SK-N-MC (cell line): ENCODE results near the gene KLF7.

Experiments used
- DNase-seq: peaks from one replicate; pipeline ENCODE4 v3.0.0-alpha.2; 2011; ENCODE audit warnings: low read depth, low spot score
- H3K27ac ChIP-seq: fragments of 200-600 bp; sonication (generic); 2 replicates; pipeline ENCODE4 v1.5.1; 2016; ENCODE audit warnings: mixed run types
- H3K36me3 ChIP-seq: fragments of 200-600 bp; sonication (generic); 2 replicates; pipeline ENCODE4 v1.6.1; 2017; ENCODE audit warnings: antibody characterized with exemption, low read length, mixed read lengths; ENCODE audit not compliant: insufficient read depth
- H3K4me3 ChIP-seq: fragments of 200-600 bp; sonication (generic); 2 replicates; pipeline ENCODE4 v1.5.1; 2016
- H3K9ac ChIP-seq: fragments of 200-600 bp; sonication (generic); 2 replicates; pipeline ENCODE4 v1.8.0; 2017; ENCODE audit warnings: mixed run types, mixed read lengths; ENCODE audit not compliant: insufficient read length
- H3K9me3 ChIP-seq: fragments of 200-600 bp; sonication (generic); 2 replicates; pipeline ENCODE4 v1.6.1; 2017; ENCODE audit warnings: low read depth, mild to moderate bottlenecking, antibody characterized with exemption, low read length, moderate library complexity, mixed read lengths
- EZH2 ChIP-seq: fragments of 200-600 bp; sonication (generic); IDR thresholded peaks from one replicate; pipeline ENCODE4 v1.6.1; 2017; ENCODE audit warnings: antibody characterized with exemption
- FOXP2 ChIP-seq: optimal IDR thresholded peaks from 2 replicates; pipeline ENCODE3; 2011; ENCODE audit warnings: mild to moderate bottlenecking, moderate library complexity; ENCODE audit not compliant: insufficient read depth; ENCODE audit errors: extremely low read length, control extremely low read depth
- POLR2AphosphoS5 ChIP-seq: IDR thresholded peaks from 2 replicates; pipeline ENCODE4 v1.6.1; 2012; ENCODE audit warnings: mild to moderate bottlenecking, low read depth, low read length, borderline replicate concordance

Gene KLF7

DNA sequence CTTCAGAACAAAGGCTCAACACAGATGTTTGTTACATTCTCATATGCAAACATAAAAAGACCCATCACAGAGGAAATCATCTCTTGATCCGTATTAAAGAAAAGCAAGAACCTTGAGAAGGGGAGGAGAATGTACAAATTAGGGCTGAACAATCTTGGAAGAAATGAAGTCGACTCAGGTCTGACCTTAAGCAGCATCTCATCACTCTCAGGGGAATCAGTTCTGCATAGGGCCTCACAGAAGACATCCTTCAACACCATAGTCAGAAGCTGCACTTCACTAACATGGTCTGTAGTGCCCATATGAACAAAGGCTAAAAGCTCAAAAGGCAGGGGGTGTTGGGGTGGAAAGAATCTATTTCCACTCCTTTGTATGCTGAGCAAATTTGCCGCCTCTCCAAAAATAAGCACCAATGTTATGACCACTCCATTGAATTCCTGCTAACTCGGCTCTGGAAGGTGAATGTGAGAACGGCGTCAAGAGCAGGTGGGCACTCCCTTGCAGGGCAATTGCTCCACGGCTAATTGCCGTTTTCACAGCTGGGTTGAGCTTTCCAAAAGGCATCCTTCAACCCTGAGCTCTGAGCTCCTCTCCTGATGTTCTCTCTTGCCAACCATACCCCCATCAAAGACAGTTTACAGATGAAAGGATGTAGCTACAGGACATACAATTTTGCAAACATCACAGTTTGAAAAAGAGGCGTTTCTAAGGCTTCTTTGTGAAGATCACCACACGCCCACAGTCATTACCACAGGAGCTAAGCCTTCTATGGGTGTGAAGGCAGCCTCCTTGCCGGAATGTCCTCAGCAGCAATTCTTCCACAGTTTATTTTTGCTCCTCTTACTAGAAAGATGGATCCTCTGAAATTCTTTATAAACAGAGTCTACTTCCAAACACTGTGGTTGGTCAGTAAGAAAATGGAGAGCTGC lies 10.0 kb downstream of the KLF7 start:
- no peak overlapping the region for H3K27ac ChIP-seq
- TF ChIP-seq EZH2 = no peak
- TF ChIP-seq POLR2AphosphoS5 = no peak
- TF ChIP-seq FOXP2 = no peak
- H3K4me3 ChIP-seq = no peak overlapping the region
- H3K9me3 ChIP-seq = no peaks in the 10 kb centered on the region
- H3K36me3 ChIP-seq = no peaks in the 10 kb centered on the region
- DNase-seq = no peak
- H3K9ac ChIP-seq = no peak overlapping the region

- Histone ChIP-seq H3K36me3 (no peaks in the 10 kb centered on the region), H3K9me3 (no peaks in the 10 kb centered on the region), H3K9ac (no peak overlapping the region), H3K27ac (peak overlapping the region; percentile 66; the same call in 1 of the 2 replicates), H3K4me3 (no peak overlapping the region)
- DNase-seq = no peak
- TF ChIP-seq FOXP2 (no peak), EZH2 (no peak), POLR2AphosphoS5 (no peak)
Measured at GRCh38 chr2:207154556-207155510, 10.9 kb downstream of the KLF7 start.

DNA sequence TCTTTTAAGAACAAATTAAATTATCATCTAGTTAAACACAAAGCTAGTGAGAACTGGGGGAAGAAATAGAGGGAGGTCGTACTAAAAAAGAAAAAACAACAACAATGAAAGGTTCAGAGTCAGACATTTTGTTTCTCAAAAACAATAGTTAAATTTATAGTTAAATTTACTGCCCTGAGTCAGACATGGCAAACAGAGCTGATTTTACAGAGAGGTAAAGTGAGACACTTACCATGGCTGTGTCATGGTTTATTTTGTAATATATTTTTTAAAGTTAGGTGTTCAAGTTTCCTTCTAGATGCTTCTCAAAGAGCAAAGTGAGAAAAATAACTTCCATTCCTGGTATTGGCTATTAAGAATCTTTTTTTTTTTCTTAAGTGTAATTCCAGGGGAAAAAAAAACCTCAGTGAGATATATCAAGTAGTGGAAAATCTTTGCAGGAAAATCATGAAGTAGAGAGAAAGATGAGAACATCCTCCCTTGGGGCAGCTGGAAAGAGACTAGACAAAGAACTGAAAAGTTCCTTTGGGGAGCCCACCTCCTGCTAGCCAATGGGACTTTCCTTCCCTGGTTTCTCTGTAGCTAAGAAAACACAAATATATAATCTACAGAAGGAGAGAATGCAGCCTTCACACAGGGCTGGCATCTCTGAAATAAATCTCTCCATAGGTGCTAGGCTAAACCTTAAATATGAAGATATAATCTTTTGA lies 12.3 kb downstream of the KLF7 start:
- Histone ChIP-seq H3K9ac (peak overlapping the region; percentile 14), H3K27ac (peak overlapping the region; percentile 66), H3K4me3 (0 out of 2 replicates have a peak overlapping the region, but pooled peaks have one; percentile 5), H3K36me3 (no peaks in the 10 kb centered on the region), H3K9me3 (no peaks in the 10 kb centered on the region)
- TF ChIP-seq FOXP2 = no peak
- no peak for TF ChIP-seq EZH2
- no peak for TF ChIP-seq POLR2AphosphoS5
- no peak for DNase-seq

GRCh38 chr2:207151048-207151447 lies 14.7 kb downstream of the KLF7 start:
- Histone ChIP-seq H3K4me3 (no peak overlapping the region), H3K9me3 (no peaks in the 10 kb centered on the region), H3K27ac (no peak overlapping the region), H3K36me3 (no peaks in the 10 kb centered on the region; the same call in 1 of the 2 replicates), H3K9ac (no peak overlapping the region)
- no peak for TF ChIP-seq EZH2
- no peak for TF ChIP-seq POLR2AphosphoS5
- no peak for TF ChIP-seq FOXP2
- DNase-seq = no peak

DNA sequence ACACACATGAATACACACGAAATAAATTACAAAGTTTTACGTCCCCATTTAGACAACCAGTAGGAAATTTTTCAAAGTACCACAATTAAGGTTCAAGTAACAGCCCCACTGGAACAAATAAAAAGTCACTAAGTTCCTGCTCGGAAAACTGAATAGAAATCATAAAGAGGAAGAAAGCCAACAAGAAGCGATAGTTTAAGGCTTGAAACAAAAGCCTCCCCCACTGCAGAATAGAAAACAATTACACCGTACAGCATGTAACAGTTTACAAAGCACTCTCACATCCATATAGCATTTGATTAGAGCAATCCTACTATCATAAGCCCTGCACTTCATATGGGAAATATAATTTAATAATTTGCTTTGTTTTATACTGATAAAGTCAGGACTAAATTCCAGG lies 15.5 kb downstream of the KLF7 start:
- DNase-seq = no peak
- TF ChIP-seq FOXP2 (no peak), EZH2 (no peak), POLR2AphosphoS5 (no peak)
- Histone ChIP-seq H3K9me3 (no peaks in the 10 kb centered on the region), H3K27ac (no peak overlapping the region), H3K36me3 (no peaks in the 10 kb centered on the region; the same call in 1 of the 2 replicates), H3K9ac (no peak overlapping the region), H3K4me3 (no peak overlapping the region; the same call in 1 of the 2 replicates)

DNA sequence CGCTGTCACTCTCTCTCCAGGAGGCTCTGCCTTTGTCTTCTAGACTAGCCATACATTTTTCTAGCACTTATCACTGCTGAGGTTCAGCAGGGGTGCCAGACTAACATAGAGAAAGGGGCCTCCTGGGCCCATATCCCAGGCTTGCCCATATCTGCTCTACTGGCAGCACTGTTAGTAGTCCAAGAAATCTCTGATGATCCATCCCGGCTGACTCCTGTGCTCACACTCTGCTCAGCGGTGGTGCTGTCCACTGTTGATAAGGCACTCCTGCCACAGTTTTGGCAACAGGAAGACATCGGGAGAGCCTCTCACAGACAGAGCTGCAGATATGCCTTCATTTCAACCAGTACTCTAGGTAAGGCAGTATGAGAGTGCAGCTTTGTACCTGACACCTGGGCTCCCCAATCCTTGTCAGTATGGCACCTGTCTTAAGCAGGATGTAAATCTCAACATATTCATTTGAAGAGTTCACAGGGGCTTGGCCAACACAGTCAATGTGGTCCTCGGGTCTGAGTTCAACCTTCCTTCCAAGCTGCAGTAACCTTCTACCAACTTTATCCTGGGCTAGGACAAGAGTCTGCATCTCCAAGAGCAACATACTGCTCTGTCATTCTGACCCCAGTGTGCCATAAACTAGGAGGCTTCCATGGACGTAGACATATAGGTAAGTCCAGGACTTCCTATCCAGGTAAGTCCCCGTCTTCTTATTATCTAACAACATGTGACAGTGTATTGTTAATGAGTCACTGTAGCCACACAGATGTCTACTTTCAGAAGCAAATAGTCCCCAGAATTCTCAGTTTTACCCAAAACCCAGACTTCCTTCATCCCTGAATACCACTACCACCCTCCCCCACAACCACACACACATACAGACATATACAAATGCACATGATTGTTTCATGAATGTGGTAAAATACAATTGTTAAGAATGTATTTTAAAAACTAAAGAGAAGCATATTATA lies 16.2 kb downstream of the KLF7 start:
- H3K9me3 ChIP-seq = no peaks in the 10 kb centered on the region
- no peak overlapping the region for H3K9ac ChIP-seq
- TF ChIP-seq POLR2AphosphoS5 (no peak), EZH2 (no peak), FOXP2 (no peak)
- H3K27ac ChIP-seq = no peak overlapping the region
- no peaks in the 10 kb centered on the region; the same call in 1 of the 2 replicates for H3K36me3 ChIP-seq
- no peak for DNase-seq
- no peak overlapping the region; the same call in 1 of the 2 replicates for H3K4me3 ChIP-seq

DNA sequence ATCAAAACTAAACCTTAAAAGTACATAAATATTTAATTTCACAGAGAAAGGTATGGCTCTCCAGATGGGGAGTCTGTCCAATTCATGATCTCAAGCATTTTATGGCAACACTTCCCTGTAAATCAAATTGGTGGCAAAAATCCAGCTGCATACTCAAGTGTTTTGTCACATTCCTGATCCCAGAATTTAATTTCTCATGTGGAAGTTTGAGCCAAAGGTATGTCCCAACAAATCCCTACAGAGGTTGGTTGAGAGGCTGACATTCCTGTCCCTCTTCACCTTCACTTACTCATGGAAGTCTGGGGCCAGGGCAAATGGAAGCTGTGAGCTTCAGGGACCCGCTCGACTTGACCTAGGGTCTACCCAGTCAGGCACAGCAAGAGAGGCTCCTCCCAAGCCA lies 17.7 kb downstream of the KLF7 start:
- DNase-seq = no peak
- H3K4me3 ChIP-seq = no peak overlapping the region
- no peaks in the 10 kb centered on the region for H3K9me3 ChIP-seq
- no peak overlapping the region for H3K27ac ChIP-seq
- no peaks in the 10 kb centered on the region; the same call in 1 of the 2 replicates for H3K36me3 ChIP-seq
- TF ChIP-seq EZH2 = no peak
- no peak for TF ChIP-seq FOXP2
- TF ChIP-seq POLR2AphosphoS5 = no peak
- H3K9ac ChIP-seq = no peak overlapping the region
